Glutamatergic neuron (in vitro differentiated cells): ENCODE data around the gene NOLC1. TPM values are rescaled to one million over a fixed set of nuclear protein-coding genes. Genes with fewer than 3 reads are reported as not detected.

Experiments used
- DNase-seq: peaks from one replicate; pipeline ENCODE4 v3.0.0; 2022
- H3K27ac Mint-ChIP-seq: one replicate; pipeline ENCODE4 v1.8.0; 2020; ENCODE audit warnings: mild to moderate bottlenecking, mixed read lengths, inconsistent platforms; ENCODE audit not compliant: unreplicated experiment
- H3K27me3 Mint-ChIP-seq: one replicate; pipeline ENCODE4 v1.8.0; 2020; ENCODE audit warnings: mild to moderate bottlenecking, moderate library complexity, mixed read lengths, inconsistent platforms; ENCODE audit not compliant: unreplicated experiment
- H3K36me3 Mint-ChIP-seq: one replicate; pipeline ENCODE4 v1.8.0; 2020; ENCODE audit warnings: mild to moderate bottlenecking, mixed read lengths, inconsistent platforms; ENCODE audit not compliant: unreplicated experiment
- H3K4me1 Mint-ChIP-seq: one replicate; pipeline ENCODE4 v1.8.0; 2020; ENCODE audit warnings: mild to moderate bottlenecking, low read depth, mixed read lengths, inconsistent platforms; ENCODE audit not compliant: unreplicated experiment
- H3K4me3 Mint-ChIP-seq: one replicate; pipeline ENCODE4 v1.8.0; 2020; ENCODE audit warnings: mild to moderate bottlenecking, mixed read lengths, inconsistent platforms; ENCODE audit not compliant: unreplicated experiment
- H3K9me3 Mint-ChIP-seq: one replicate; pipeline ENCODE4 v1.8.0; 2020; ENCODE audit warnings: mild to moderate bottlenecking, moderate library complexity, mixed read lengths, inconsistent platforms; ENCODE audit not compliant: unreplicated experiment
- total RNA-seq: library from RNA; stranded (reverse); fragmentation: NEBNext Ultra II Directional; extraction: Animal tissue kit (Norgen Biotek cat#: 25700); gene quantifications from one replicate; pipeline ENCODE4 v1.2.1, GENCODE V29; 2021; ENCODE audit not compliant: unreplicated experiment
- TF ChIP-seq, protein P1 (sequence below): fragments of 200-600 bp; sonication (generic); IDR thresholded peaks from one replicate; pipeline ENCODE4 v1.5.0; 2021; ENCODE audit not compliant: partially characterized antibody, unreplicated experiment

Gene NOLC1
- total RNA-seq, 1 donor from 2014 or later, result 59.5 TPM

DNA sequence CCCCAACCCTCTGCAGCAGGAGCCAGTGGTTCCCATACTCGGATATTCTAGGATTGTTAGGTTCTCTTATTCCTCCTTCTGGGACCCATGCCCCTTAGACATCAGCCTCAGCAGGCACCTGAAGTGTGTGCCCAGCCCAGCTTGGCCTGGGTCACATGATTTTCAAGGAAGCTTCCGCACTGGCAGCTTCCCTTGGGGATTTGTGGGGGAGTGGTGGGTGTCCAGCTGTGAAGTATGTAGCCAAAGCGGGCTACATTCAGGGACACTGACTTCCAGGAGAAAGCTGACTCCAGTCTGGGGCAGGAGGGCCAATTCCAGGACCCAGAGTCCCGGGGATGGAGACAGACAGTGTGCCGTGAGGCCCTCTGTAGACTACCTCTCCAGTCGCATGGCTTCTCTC, 33.3 kb upstream of the NOLC1 start:
- Mint-ChIP-seq H3K36me3 (no peaks in the 10 kb centered on the region), H3K27me3 (peaks cover 33% of the 10 kb centered on the region), H3K9me3 (peaks cover 33% of the 10 kb centered on the region), H3K4me1 (peaks cover 37% of the 10 kb centered on the region), H3K4me3 (peak overlapping the region; percentile 92), H3K27ac (peak overlapping the region; percentile 100)
- DNase-seq, result no peak
- TF ChIP-seq, protein P1, sequence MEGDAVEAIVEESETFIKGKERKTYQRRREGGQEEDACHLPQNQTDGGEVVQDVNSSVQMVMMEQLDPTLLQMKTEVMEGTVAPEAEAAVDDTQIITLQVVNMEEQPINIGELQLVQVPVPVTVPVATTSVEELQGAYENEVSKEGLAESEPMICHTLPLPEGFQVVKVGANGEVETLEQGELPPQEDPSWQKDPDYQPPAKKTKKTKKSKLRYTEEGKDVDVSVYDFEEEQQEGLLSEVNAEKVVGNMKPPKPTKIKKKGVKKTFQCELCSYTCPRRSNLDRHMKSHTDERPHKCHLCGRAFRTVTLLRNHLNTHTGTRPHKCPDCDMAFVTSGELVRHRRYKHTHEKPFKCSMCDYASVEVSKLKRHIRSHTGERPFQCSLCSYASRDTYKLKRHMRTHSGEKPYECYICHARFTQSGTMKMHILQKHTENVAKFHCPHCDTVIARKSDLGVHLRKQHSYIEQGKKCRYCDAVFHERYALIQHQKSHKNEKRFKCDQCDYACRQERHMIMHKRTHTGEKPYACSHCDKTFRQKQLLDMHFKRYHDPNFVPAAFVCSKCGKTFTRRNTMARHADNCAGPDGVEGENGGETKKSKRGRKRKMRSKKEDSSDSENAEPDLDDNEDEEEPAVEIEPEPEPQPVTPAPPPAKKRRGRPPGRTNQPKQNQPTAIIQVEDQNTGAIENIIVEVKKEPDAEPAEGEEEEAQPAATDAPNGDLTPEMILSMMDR, result no peak

DNA sequence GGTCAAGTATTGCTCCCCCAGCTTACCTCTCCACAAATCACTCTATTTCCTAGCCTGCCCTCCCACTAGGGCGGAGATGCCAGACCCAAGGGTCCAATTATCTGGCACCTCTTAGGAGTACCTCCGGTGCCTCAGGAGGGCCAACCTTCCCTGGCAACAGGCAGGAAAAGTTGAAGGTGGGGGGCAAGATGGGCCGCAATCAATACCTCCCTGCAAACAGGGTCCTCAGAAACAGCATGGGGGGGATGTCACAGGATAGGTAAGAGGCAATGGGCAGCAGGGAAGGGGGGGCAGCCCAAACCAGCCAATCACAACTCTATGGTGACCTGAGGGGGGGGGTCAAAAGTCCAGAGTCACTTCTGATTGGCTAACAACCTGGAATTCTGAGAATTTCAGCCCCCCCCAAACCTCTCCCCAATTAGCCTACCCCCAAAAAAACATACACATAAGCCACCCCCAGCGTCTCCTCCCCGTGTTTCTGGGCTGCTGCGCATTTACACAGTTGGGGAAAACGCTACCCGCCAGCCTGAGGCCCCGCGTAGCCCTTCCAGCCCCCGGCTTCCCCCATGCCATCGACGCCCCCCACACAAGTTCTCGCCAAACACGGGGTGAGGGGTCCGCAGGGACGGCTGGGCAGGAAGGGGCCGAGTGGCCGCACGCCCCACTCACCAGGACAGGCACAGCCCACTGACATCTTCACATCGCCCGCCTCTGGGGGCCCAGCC, 32.6 kb upstream of the NOLC1 start:
- Mint-ChIP-seq H3K36me3 (no peaks in the 10 kb centered on the region), H3K9me3 (peaks cover 32% of the 10 kb centered on the region), H3K4me3 (peak overlapping the region; percentile 92), H3K4me1 (peaks cover 37% of the 10 kb centered on the region), H3K27me3 (peaks cover 32% of the 10 kb centered on the region), H3K27ac (peak overlapping the region; percentile 100)
- DNase-seq, result no peak
- TF ChIP-seq, protein P1, result no peak

DNA sequence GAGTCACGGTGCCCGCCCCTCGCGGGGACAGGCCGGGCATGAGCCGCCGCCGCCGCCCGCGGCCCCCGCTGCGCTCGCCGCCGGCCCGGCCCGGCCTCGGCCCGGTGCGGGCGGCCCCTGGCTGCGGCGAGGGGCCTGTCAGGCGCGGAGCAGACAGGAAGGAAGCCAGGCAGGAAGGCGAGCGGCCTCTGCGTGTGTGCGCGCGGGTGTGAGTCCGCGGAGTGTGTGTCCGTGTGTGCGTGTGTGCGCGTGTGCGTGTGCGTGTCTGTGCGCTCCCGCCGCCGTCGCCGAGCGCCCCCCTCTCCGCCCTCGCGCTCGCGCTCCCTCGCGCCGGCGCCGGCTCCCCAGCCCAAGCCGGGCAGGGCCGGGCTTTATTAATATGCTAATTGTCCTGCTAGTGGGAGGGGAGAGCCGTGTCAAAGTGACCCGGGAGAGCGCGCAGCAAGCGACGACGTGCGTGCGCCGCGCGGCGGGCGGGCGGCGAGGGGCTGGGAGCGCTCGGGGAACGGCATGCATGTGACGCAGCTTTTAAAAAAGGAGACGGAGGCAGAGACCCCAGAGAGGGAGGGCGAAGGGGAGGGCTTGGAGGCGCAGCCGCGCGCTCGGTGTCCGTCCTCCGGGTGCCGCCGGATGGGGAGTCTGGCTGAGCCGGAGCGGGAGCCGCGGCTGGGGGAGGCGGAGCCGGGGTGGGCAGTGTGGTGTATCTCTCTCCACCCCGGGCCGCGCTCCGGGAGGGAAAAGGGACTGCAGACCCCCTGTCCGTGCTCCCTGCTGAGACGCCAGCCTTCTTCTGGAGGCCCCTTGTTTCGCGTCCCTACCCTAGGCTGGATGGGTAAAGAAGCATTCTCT, 31.8 kb upstream of the NOLC1 start, which contains the start of gene LDB1:
LDB1 (minus strand) TSS at position 227 of the 849 bp plus-strand sequence. CDS start 258 bp downstream, outside the sequence.
- H3K27me3 Mint-ChIP-seq, result peaks cover 26% of the 10 kb centered on the region
- H3K36me3 Mint-ChIP-seq, result no peaks in the 10 kb centered on the region
- TF ChIP-seq, protein P1, result no peak
- H3K4me3 Mint-ChIP-seq, result peak within 1 kb of the TSS; percentile 92
- peak within 1 kb of the TSS; percentile 100 for H3K27ac Mint-ChIP-seq
- DNase-seq, result peak; percentile 85
- peaks cover 29% of the 10 kb centered on the region for H3K9me3 Mint-ChIP-seq
- peaks cover 36% of the 10 kb centered on the region for H3K4me1 Mint-ChIP-seq

DNA sequence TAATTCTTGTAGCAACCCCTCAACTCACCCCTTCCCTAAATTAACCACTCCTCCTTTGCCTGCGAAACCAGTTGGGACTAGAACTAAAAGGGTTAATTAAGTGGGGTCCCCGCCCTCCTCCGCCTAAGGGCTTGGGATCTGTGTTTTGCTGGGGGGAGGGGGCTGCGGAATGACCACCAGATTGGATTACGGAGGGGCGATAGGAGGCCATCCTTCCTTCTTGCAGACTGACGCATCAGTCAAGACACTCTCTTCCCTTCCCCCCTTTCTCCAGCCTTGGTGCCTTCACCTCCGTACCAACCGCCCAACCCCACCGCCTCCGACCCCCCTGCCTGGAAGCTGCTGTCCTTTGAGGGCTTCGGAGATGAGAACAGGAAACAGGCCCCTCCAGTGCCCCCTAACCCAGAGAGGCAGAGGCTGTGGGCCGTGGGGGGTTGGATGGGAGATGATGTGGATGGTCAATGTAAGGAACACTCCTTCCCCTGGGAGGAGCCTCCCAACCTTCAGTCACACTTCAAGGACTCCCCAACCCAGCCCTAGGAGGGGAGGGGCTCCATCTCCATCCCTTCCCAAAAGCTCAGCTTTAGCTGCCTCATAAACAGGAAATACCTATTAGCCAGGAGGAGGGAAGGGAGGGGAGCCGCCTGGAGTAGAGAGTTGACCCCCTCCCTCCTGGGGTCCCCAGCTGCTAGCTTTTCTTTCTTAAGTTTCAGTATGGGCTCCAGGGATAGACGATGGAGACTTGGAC, 31.0 kb upstream of the NOLC1 start:
- TF ChIP-seq, protein P1, result no peak
- peak overlapping the region; percentile 89 for H3K4me3 Mint-ChIP-seq
- peak; percentile 79 for DNase-seq
- peaks cover 29% of the 10 kb centered on the region for H3K4me1 Mint-ChIP-seq
- H3K9me3 Mint-ChIP-seq, result peaks cover 25% of the 10 kb centered on the region
- H3K36me3 Mint-ChIP-seq, result no peaks in the 10 kb centered on the region
- H3K27ac Mint-ChIP-seq, result peak overlapping the region; percentile 99
- H3K27me3 Mint-ChIP-seq, result peaks cover 23% of the 10 kb centered on the region
